ENCODE results near the gene RHBDF2. TPM values are rescaled to one million over a fixed set of nuclear protein-coding genes. Genes with fewer than 3 reads are reported as not detected.
"Not testable (repeated sequence)": the region's sequence is repeated elsewhere in the genome, so short reads cannot be mapped to it uniquely, and the experiment has no call there.

Gene RHBDF2
- total RNA-seq, 1 experiment from 2014 or later: 52.3 TPM

DNA sequence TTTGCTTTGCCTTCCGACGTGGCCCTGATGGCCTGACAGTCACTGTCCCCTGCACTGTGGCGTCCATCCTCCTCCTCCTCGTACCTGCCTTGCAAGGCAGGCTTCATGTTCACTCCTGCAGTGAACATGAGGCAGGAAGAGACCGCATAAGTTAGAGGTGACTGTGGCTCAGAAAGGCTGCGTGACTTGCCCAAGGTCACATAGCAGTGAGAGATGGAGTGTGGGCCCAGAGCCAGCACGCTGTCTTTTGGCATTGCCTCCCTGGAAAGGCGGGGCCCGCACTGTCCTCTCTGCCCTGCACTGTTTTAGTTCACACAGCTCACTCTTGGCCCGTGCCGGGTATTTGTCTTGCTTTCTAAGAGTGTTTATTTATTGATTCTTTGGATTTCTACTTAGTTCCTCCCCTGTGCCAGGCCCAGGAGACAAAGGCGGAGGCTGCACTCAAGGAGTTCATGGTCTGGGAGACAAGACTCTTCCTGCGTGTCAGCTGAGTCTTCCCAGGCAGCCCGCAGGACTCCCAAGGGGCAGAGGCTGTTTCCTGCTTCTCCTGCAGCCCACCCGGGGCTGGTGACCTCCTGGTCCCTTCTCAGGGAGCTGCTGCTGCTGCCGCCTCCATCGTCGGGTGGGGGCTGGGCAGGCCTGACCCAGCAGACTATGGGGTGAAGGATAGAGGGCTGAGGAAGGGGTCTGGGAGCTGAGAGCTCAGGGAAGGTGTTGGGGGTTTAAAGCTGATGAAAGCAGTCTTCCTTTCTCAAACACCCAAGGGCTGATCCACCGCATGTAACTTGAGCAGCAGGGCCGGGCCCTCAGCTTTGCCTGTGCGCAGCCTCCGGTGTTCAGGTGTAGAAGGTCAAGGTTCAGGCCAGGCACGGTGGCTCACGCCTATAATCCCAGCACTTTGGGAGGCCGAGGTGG lies 23.6 kb upstream of the RHBDF2 start:
- H3K4me2 ChIP-seq (ENCODE audit: low read length): peak overlapping the region; percentile 50
- H3K79me2 ChIP-seq (ENCODE audit: low read length): no peaks in the 10 kb centered on the region
- intact Hi-C loops (cut with micrococcal nuclease): no loop called here
- no peak overlapping the region for H3K4me3 ChIP-seq (ENCODE audit: low read length)
- peak overlapping the region; percentile 59 for H3K27ac ChIP-seq (ENCODE audit: low read length)
- peaks cover 44% of the 10 kb centered on the region for H3K4me1 ChIP-seq (ENCODE audit: insufficient read depth, low read length)
- DNase-seq (peak; percentile 71), ATAC-seq (peak; percentile 30)
- H3K36me3 ChIP-seq (ENCODE audit: low read depth, low read length): no peaks in the 10 kb centered on the region
- ChIA-PET POLR2A (ENCODE audit: unreplicated experiment) (no interaction called here), CTCF (interaction anchor here (0.6 to 1.4 kb wide), 5 partner anchors 22 to 157 kb away, joined by 3 to 6 read pairs (median 3); no protein-coding TSS in a partner anchor)
- TF ChIP-seq EZH2 (IDR thresholded peaks at IDR 0.05; ENCODE audit: low read length, unreplicated experiment): no peak
- no peak for TF ChIP-seq EZH2phosphoT487 (IDR thresholded peaks at IDR 0.05; ENCODE audit: borderline replicate concordance, low read length)
- TF ChIP-seq, protein P1, sequence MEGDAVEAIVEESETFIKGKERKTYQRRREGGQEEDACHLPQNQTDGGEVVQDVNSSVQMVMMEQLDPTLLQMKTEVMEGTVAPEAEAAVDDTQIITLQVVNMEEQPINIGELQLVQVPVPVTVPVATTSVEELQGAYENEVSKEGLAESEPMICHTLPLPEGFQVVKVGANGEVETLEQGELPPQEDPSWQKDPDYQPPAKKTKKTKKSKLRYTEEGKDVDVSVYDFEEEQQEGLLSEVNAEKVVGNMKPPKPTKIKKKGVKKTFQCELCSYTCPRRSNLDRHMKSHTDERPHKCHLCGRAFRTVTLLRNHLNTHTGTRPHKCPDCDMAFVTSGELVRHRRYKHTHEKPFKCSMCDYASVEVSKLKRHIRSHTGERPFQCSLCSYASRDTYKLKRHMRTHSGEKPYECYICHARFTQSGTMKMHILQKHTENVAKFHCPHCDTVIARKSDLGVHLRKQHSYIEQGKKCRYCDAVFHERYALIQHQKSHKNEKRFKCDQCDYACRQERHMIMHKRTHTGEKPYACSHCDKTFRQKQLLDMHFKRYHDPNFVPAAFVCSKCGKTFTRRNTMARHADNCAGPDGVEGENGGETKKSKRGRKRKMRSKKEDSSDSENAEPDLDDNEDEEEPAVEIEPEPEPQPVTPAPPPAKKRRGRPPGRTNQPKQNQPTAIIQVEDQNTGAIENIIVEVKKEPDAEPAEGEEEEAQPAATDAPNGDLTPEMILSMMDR (conservative IDR thresholded peaks at IDR 0.05; ENCODE audit: low read depth, low read length): no peak
- H3K9ac ChIP-seq (ENCODE audit: low read length): peak overlapping the region; percentile 40; the same call in 1 of the 2 replicates
- no peaks in the 10 kb centered on the region for H3K9me2 ChIP-seq (replicated peaks; ENCODE audit: low read length)
- H3F3A ChIP-seq (ENCODE audit: low read length, unreplicated experiment): no peaks in the 10 kb centered on the region
- no TSS peak for BruUV-seq (replicated peaks)
- H3K27me3 ChIP-seq (ENCODE audit: low read length): no peaks in the 10 kb centered on the region
- peak overlapping the region; percentile 10 for H2AFZ ChIP-seq (ENCODE audit: low read length)
- no peaks in the 10 kb centered on the region for H3K9me3 ChIP-seq (ENCODE audit: low read length)
- no peaks in the 10 kb centered on the region for H4K20me1 ChIP-seq (ENCODE audit: low read length)

DNA sequence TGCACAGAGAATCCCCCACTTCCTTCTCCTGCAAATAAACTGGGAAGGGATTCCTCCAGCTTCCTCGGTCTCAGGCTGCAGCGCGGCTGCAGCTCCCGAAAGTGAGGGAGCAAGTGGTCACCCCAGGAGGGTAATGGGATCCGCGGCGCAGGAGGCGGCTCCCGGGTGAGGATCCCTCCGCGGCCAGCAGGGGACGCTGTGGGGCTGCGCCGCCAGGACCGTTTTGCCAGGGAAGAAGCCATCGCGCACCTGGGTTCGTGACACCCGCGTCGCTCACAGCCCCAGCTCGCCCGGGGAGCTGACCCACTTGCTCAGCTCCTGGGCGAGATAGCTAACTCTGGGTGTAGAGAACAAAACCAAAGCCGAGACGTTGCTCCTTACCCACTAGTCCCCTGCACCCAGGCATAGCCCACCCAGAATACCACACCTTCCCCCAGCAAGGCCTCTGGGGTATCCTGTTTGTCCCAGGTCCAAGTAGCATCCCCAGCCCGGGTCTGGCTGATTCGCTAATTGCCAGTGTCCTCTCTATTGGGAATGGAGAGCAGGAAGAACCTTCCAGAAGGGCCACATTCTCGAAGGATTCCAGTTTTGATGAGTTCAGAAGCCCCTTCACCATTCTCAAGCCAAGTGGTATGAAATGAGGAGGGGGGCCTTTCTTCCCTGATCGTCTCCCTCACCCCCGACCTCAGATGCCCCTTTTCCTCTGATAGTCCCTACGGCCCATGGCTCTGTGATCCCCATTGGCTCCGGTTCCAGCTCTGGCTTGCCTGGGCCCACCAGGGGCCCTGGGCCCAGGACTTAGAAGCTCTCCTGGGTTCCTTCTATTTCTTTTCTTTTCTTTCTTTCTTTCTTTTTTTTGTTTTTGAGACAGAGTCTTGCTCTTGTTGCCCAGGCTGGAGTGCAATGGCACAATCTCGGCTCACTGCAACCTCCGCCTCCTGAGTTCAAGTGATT lies 22.1 kb upstream of the RHBDF2 start:
- no TSS peak for BruUV-seq (replicated peaks)
- H3K4me3 ChIP-seq (ENCODE audit: low read length): peak overlapping the region; percentile 46; the same call in 1 of the 2 replicates
- H3K9ac ChIP-seq (ENCODE audit: low read length): peak overlapping the region; percentile 31
- CTCF ChIA-PET: interaction anchor here (0.5 to 1.9 kb wide), 11 partner anchors 16 to 165 kb away, joined by 3 to 21 read pairs (median 5); partner anchors contain the start of gene ST6GALNAC2
- H3K27ac ChIP-seq (ENCODE audit: low read length): no peak overlapping the region
- DNase-seq (peak; percentile 88), ATAC-seq (peak; percentile 53)
- H3K4me2 ChIP-seq (ENCODE audit: low read length): peak overlapping the region; percentile 78
- H2AFZ ChIP-seq (ENCODE audit: low read length): peak overlapping the region; percentile 70
- no peaks in the 10 kb centered on the region for H3F3A ChIP-seq (ENCODE audit: low read length, unreplicated experiment)
- no peaks in the 10 kb centered on the region for H3K9me2 ChIP-seq (replicated peaks; ENCODE audit: low read length)
- no peaks in the 10 kb centered on the region for H3K9me3 ChIP-seq (ENCODE audit: low read length)
- peaks cover 30% of the 10 kb centered on the region for H3K4me1 ChIP-seq (ENCODE audit: insufficient read depth, low read length)
- intact Hi-C loops (cut with micrococcal nuclease): loop anchor here (1.0 to 2.0 kb wide), 5 partner anchors 24 to 191 kb away; no protein-coding TSS in a partner anchor
- POLR2A ChIA-PET (ENCODE audit: unreplicated experiment): interaction anchor here (0.6 to 0.9 kb wide), 2 partner anchors 43 to 199 kb away, joined by 5 to 20 read pairs; no protein-coding TSS in a partner anchor
- no peaks in the 10 kb centered on the region for H3K36me3 ChIP-seq (ENCODE audit: low read depth, low read length)
- TF ChIP-seq EZH2 (IDR thresholded peaks at IDR 0.05; ENCODE audit: low read length, unreplicated experiment): no peak
- TF ChIP-seq, protein P1 (conservative IDR thresholded peaks at IDR 0.05; ENCODE audit: low read depth, low read length): peak; percentile 99
- H3K79me2 ChIP-seq (ENCODE audit: low read length): no peaks in the 10 kb centered on the region
- H3K27me3 ChIP-seq (ENCODE audit: low read length): no peaks in the 10 kb centered on the region
- H4K20me1 ChIP-seq (ENCODE audit: low read length): no peaks in the 10 kb centered on the region

DNA sequence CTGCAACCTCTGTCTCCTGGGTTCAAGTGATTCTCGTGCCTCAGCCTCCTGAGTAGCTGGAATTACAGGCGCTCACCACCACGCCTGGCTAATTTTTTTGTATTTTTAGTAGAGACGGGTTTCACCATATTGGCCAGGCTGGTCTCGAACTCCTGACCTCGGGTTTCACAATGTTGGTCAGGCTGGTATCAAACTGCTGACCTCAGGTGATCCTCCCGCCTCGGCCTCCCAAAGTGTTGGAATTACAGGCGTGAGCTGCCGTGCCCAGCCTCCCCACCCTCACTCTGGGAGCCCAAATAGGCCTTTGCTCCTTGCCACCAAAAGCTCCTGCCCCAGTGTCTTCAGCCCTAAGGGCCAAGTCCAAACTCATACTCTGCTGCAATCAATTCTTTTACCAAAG lies 20.5 kb upstream of the RHBDF2 start:
- H3F3A ChIP-seq (ENCODE audit: low read length, unreplicated experiment); H2AFZ ChIP-seq (ENCODE audit: low read length); H3K9me2 ChIP-seq (replicated peaks; ENCODE audit: low read length); H3K9ac ChIP-seq (ENCODE audit: low read length); H3K36me3 ChIP-seq (ENCODE audit: low read depth, low read length); H3K79me2 ChIP-seq (ENCODE audit: low read length); H3K27me3 ChIP-seq (ENCODE audit: low read length); H4K20me1 ChIP-seq (ENCODE audit: low read length); ATAC-seq; DNase-seq; H3K27ac ChIP-seq (ENCODE audit: low read length); H3K4me2 ChIP-seq (ENCODE audit: low read length); H3K4me3 ChIP-seq (ENCODE audit: low read length); H3K9me3 ChIP-seq (ENCODE audit: low read length); BruUV-seq (replicated peaks): not testable (repeated sequence)
- intact Hi-C loops (cut with micrococcal nuclease): loop anchor here (2.0 kb wide), 3 partner anchors 71 to 193 kb away; no protein-coding TSS in a partner anchor
- peaks cover 20% of the 10 kb centered on the region for H3K4me1 ChIP-seq (ENCODE audit: insufficient read depth, low read length)
- POLR2A ChIA-PET (ENCODE audit: unreplicated experiment): interaction anchor here (0.6 kb wide), 1 partner anchor 37 kb away, joined by 3 read pairs; no protein-coding TSS in a partner anchor
- CTCF ChIA-PET: interaction anchor here (0.5 to 0.7 kb wide), 2 partner anchors 158 to 182 kb away, joined by 3 read pairs; no protein-coding TSS in a partner anchor
